ENCODE results near the gene MAST2. TPM values are rescaled to one million over a fixed set of nuclear protein-coding genes. Genes with fewer than 3 reads are reported as not detected.
A peak's percentile ranks its signal among the peaks of the same experiment; 100 is the strongest.

The MAST2 gene
- total and polyA plus RNA-seq, 9 of the 15 experiments (the other 6 are each of a cell fraction or from before 2014, with no cell fraction given) = 0.73 to 32.0 (median 17.8) TPM

DNA sequence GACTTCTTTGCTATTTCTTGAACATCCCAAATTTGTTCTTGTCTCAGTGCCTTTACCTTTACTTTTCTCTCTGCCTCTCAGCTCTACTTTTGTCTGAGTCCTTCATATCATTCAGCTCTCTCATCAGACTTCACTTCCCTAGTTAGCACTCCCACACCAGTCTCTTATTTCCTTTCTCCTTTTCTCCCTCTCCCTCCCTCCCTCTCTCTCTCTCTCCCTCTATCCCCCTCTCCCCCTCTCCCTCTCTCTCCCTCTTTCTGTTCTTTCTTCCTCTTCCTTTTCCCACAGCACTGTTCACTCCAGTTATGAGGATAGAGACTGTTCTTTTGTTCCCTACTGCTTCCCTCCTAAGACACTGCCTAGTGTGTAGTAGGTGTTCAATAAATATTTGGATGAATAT, 154.9 kb downstream of the MAST2 start:
- CTCF ChIA-PET (ENCODE audit: low intra/inter-chr PET ratio) = no interaction called here
- H3K9me1 ChIP-seq (ENCODE audit: control insufficient read depth, insufficient read depth, low read length) = no peaks in the 10 kb centered on the region
- H3K4me1 ChIP-seq (replicated peaks in 1 of 2; ENCODE audit: control insufficient read depth in 2 of 2, insufficient read depth in 2 of 2, low read length in 2 of 2) = peaks cover 0 to 15% of the 10 kb centered on the region in 2 experiments; a peak in 3 of 5 replicates
- H3K4me3 ChIP-seq = no peak overlapping the region
- BruUV-seq (replicated peaks) = no TSS peak
- POLR2A ChIA-PET = no interaction called here
- peaks cover 5% of the 10 kb centered on the region; the same call in 1 of the 3 replicates for H3K36me3 ChIP-seq (ENCODE audit: control insufficient read depth, insufficient read depth, low read length)
- no peaks in the 10 kb centered on the region for H3K79me2 ChIP-seq (ENCODE audit: control insufficient read depth, insufficient read depth, low read length)
- H3K4me2 ChIP-seq (ENCODE audit: insufficient read depth, low read length) = no peak overlapping the region
- intact Hi-C loops (cut with micrococcal nuclease) = no loop called here
- no peak overlapping the region for H2AFZ ChIP-seq (ENCODE audit: low read depth, low read length)
- no peak overlapping the region for H3K27ac ChIP-seq (ENCODE audit: extremely low read depth, low read depth, low read length)
- in situ Hi-C loops (cut with MboI) = no loop called here
- DNase-seq (ENCODE audit: extremely low read depth in 1 of 4, low spot score in 3 of 4) = no peak
- H3K9me3 ChIP-seq (replicated peaks; ENCODE audit: control insufficient read depth, insufficient read depth, low read depth, low read length) = no peaks in the 10 kb centered on the region
- no peaks in the 10 kb centered on the region for H4K20me1 ChIP-seq (replicated peaks; ENCODE audit: control insufficient read depth, insufficient read depth, low read length)
- no peaks in the 10 kb centered on the region for H3K27me3 ChIP-seq (ENCODE audit: control insufficient read depth in 2 of 2, insufficient read depth in 2 of 2, low read length in 2 of 2)
- ATAC-seq = no peak
- no peak overlapping the region for H3K9ac ChIP-seq (ENCODE audit: insufficient read depth in 1 of 2, low read depth in 2 of 2, low read length in 2 of 2)
- FAIRE-seq = no peak
- TF ChIP-seq RBBP5 (IDR thresholded peaks at IDR 0.05; ENCODE audit: borderline replicate concordance, insufficient read depth, low read length, poor library complexity, severe bottlenecking) = no peak
- TF ChIP-seq NFXL1 (CRISPR knock-in tag; IDR thresholded peaks at IDR 0.05) = no peak
- TF ChIP-seq CXXC5 (CRISPR knock-in tag; IDR thresholded peaks at IDR 0.05) = no peak
- no peak for TF ChIP-seq SMAD3 (CRISPR knock-in tag; conservative IDR thresholded peaks at IDR 0.05)
- TF ChIP-seq, protein P1, sequence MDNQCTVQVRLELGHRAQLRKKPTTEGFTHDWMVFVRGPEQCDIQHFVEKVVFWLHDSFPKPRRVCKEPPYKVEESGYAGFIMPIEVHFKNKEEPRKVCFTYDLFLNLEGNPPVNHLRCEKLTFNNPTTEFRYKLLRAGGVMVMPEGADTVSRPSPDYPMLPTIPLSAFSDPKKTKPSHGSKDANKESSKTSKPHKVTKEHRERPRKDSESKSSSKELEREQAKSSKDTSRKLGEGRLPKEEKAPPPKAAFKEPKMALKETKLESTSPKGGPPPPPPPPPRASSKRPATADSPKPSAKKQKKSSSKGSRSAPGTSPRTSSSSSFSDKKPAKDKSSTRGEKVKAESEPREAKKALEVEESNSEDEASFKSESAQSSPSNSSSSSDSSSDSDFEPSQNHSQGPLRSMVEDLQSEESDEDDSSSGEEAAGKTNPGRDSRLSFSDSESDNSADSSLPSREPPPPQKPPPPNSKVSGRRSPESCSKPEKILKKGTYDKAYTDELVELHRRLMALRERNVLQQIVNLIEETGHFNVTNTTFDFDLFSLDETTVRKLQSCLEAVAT (IDR thresholded peaks at IDR 0.05) = peak in 1 of 2 experiments; percentile 57; a peak in 1 of 4 replicates
- TF ChIP-seq, protein P2, sequence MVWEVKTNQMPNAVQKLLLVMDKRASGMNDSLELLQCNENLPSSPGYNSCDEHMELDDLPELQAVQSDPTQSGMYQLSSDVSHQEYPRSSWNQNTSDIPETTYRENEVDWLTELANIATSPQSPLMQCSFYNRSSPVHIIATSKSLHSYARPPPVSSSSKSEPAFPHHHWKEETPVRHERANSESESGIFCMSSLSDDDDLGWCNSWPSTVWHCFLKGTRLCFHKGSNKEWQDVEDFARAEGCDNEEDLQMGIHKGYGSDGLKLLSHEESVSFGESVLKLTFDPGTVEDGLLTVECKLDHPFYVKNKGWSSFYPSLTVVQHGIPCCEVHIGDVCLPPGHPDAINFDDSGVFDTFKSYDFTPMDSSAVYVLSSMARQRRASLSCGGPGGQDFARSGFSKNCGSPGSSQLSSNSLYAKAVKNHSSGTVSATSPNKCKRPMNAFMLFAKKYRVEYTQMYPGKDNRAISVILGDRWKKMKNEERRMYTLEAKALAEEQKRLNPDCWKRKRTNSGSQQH (CRISPR knock-in tag; IDR thresholded peaks at IDR 0.05) = peak; percentile 66; the same call in 1 of the 2 replicates
- TF ChIP-seq, protein P3, sequence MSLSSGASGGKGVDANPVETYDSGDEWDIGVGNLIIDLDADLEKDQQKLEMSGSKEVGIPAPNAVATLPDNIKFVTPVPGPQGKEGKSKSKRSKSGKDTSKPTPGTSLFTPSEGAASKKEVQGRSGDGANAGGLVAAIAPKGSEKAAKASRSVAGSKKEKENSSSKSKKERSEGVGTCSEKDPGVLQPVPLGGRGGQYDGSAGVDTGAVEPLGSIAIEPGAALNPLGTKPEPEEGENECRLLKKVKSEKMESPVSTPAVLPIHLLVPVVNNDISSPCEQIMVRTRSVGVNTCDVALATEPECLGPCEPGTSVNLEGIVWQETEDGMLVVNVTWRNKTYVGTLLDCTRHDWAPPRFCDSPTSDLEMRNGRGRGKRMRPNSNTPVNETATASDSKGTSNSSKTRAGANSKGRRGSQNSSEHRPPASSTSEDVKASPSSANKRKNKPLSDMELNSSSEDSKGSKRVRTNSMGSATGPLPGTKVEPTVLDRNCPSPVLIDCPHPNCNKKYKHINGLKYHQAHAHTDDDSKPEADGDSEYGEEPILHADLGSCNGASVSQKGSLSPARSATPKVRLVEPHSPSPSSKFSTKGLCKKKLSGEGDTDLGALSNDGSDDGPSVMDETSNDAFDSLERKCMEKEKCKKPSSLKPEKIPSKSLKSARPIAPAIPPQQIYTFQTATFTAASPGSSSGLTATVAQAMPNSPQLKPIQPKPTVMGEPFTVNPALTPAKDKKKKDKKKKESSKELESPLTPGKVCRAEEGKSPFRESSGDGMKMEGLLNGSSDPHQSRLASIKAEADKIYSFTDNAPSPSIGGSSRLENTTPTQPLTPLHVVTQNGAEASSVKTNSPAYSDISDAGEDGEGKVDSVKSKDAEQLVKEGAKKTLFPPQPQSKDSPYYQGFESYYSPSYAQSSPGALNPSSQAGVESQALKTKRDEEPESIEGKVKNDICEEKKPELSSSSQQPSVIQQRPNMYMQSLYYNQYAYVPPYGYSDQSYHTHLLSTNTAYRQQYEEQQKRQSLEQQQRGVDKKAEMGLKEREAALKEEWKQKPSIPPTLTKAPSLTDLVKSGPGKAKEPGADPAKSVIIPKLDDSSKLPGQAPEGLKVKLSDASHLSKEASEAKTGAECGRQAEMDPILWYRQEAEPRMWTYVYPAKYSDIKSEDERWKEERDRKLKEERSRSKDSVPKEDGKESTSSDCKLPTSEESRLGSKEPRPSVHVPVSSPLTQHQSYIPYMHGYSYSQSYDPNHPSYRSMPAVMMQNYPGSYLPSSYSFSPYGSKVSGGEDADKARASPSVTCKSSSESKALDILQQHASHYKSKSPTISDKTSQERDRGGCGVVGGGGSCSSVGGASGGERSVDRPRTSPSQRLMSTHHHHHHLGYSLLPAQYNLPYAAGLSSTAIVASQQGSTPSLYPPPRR (CRISPR knock-in tag; IDR thresholded peaks at IDR 0.05; ENCODE audit: borderline replicate concordance) = no peak
- peak; percentile 26; the same call in 1 of the 2 replicates for TF ChIP-seq ELF4 (CRISPR knock-in tag; IDR thresholded peaks at IDR 0.05)
- TF ChIP-seq SMAD2 (IDR thresholded peaks at IDR 0.05; ENCODE audit: low read depth, low read length) = no peak
- no peak for TF ChIP-seq BRD4 (IDR thresholded peaks at IDR 0.05)
- no peak for TF ChIP-seq EGR1 (conservative IDR thresholded peaks at IDR 0.05)
- 0 out of 2 replicates have a peak, but pooled peaks have one; percentile 64 for TF ChIP-seq THRB (CRISPR knock-in tag; conservative IDR thresholded peaks at IDR 0.05)
